Upper lobe of left lung (tissue), 6 donors: Measurements from ENCODE around the gene ZAP70. TPM values are rescaled to one million over a fixed set of nuclear protein-coding genes. Genes with fewer than 3 reads are reported as not detected.

Source experiments
- ATAC-seq, 2 donors: fragments of 200-7000 bp; cut with Tn5 transposase; one replicate each; pipeline ENCODE4 v1.9.1; 2022; ENCODE audit warnings: mild to moderate bottlenecking in 2 of 2, moderate library complexity in 2 of 2; ENCODE audit not compliant: low FRiP score in 2 of 2
- DNase-seq, 2 donors: peaks; one replicate each; pipeline ENCODE4 v3.0.0-alpha.2; 2019 to 2020
- H3K27ac ChIP-seq, 4 donors: fragments of 200-600 bp; sonication (generic); one replicate each; pipeline ENCODE4 v1.5.1; 2016 to 2019
- H3K27me3 ChIP-seq, 4 donors: fragments of 200-600 bp; sonication (generic); one replicate each; pipeline ENCODE4 v1.5.1; 2017 to 2019
- H3K36me3 ChIP-seq, 4 donors: fragments of 200-600 bp; sonication (generic); one replicate each; pipeline ENCODE4 v1.5.1; 2016 to 2019
- H3K4me1 ChIP-seq, 4 donors: fragments of 200-600 bp; sonication (generic); one replicate each; pipeline ENCODE4 v1.5.1; 2018 to 2019
- H3K4me3 ChIP-seq, 4 donors: fragments of 200-600 bp; sonication (generic); one replicate each; pipeline ENCODE4 v1.5.1; 2017 to 2019; ENCODE audit warnings: mild to moderate bottlenecking in 2 of 4, moderate library complexity in 1 of 4
- H3K9me3 ChIP-seq, 4 donors: fragments of 200-600 bp; sonication (generic); one replicate each; pipeline ENCODE4 v1.5.1; 2018 to 2019
- CTCF ChIP-seq, 6 experiments: fragments of 450-650 bp in 4 of 6; fragments of 200-600 bp in 2 of 6; sonication (generic) in 2 of 6; IDR thresholded peaks; one replicate each; pipeline ENCODE4 v1.5.1; 2016 to 2019; ENCODE audit warnings: antibody characterized with exemption in 6 of 6
- EP300 ChIP-seq, 4 donors: sonication (generic); formaldehyde crosslinking; IDR thresholded peaks; one replicate each; pipeline ENCODE4 v1.5.1; 2017; ENCODE audit warnings: antibody characterized with exemption in 4 of 4, control low read depth in 2 of 4
- POLR2A ChIP-seq, 4 donors: fragments of 450-650 bp; IDR thresholded peaks; one replicate each; pipeline ENCODE4 v1.5.1; 2016 to 2017; ENCODE audit warnings: antibody characterized with exemption in 4 of 4, mild to moderate bottlenecking in 2 of 4
- POLR2AphosphoS5 ChIP-seq, 2 donors: sonication (generic); formaldehyde crosslinking; IDR thresholded peaks; one replicate each; pipeline ENCODE4 v1.5.1; 2017; ENCODE audit warnings: antibody characterized with exemption in 2 of 2
- WGBS, 2 donors: methylation state at CpG; one replicate each; pipeline ENCODE4 v1.1.5; 2017 to 2018; 5-methylcytosine and 5-hydroxymethylcytosine counted together
- total RNA-seq, 6 donors: library from RNA; depleted of rRNA in 4 of 6; stranded (reverse); fragments of >200 nt in 4 of 6; gene quantifications; one replicate each; pipeline versions ENCODE4 v1.1.0 to v1.2.1, GENCODE V29; 2016 to 2021
- donor health status: DM: no; HTN: no; CAD: no; lungs with moderate emphysema.
- donor health status: DM: no; HTN: yes; CAD: no; lungs with severe emphysema.

The ZAP70 gene
- total RNA-seq, 6 donors from 2014 or later: 6.4 to 88.0 (median 11.3) TPM

GRCh38 chr2:97739893-97740245 is 26.5 kb downstream of the ZAP70 start:
- Histone ChIP-seq H3K9me3 (no peaks in the 10 kb centered on the region), H3K36me3 (no peaks in the 10 kb centered on the region), H3K27ac (no peak overlapping the region), H3K4me1 (peaks cover 0 to 6% (median 0%) of the 10 kb centered on the region in 4 donors), H3K4me3 (no peak overlapping the region), H3K27me3 (no peaks in the 10 kb centered on the region)
- no peak for DNase-seq
- TF ChIP-seq POLR2A (IDR thresholded peaks at IDR 0.05) (no peak), EP300 (IDR thresholded peaks at IDR 0.05) (no peak), POLR2AphosphoS5 (IDR thresholded peaks at IDR 0.05) (no peak), CTCF (IDR thresholded peaks at IDR 0.05) (no peak)
- WGBS, 2 donors: 85 to 87% methylated on average over 5 of the region's 5 CpGs
- no peak for ATAC-seq

GRCh38 chr2:97740590-97741182 is 27.3 kb downstream of the ZAP70 start:
- no peaks in the 10 kb centered on the region for H3K27me3 ChIP-seq
- H3K4me3 ChIP-seq: no peak overlapping the region
- DNase-seq (peak; percentile 24 to 56), ATAC-seq (peak in 1 of 2 donors; percentile 61)
- 28 to 40% methylated on average over 19 of the region's 19 CpGs for WGBS, 2 donors
- no peak overlapping the region for H3K27ac ChIP-seq
- no peaks in the 10 kb centered on the region for H3K9me3 ChIP-seq
- no peak for TF ChIP-seq POLR2A (IDR thresholded peaks at IDR 0.05)
- peak; percentile 54 to 75 (median 68) for TF ChIP-seq CTCF (IDR thresholded peaks at IDR 0.05)
- TF ChIP-seq POLR2AphosphoS5 (IDR thresholded peaks at IDR 0.05): no peak
- no peak for TF ChIP-seq EP300 (IDR thresholded peaks at IDR 0.05)
- H3K36me3 ChIP-seq: no peaks in the 10 kb centered on the region
- peaks cover 0 to 6% (median 0%) of the 10 kb centered on the region in 4 donors for H3K4me1 ChIP-seq

GRCh38 chr2:97741251-97741650 is 27.9 kb downstream of the ZAP70 start:
- ATAC-seq (no peak), DNase-seq (peak; percentile 17 to 41)
- no peaks in the 10 kb centered on the region for H3K27me3 ChIP-seq
- peaks cover 0 to 6% (median 0%) of the 10 kb centered on the region in 4 donors for H3K4me1 ChIP-seq
- H3K36me3 ChIP-seq: no peaks in the 10 kb centered on the region
- WGBS, 2 donors: 91 to 94% methylated on average over 20 of the region's 20 CpGs
- H3K4me3 ChIP-seq: no peak overlapping the region
- no peak overlapping the region for H3K27ac ChIP-seq
- TF ChIP-seq CTCF (IDR thresholded peaks at IDR 0.05): no peak
- TF ChIP-seq POLR2A (IDR thresholded peaks at IDR 0.05): no peak
- TF ChIP-seq EP300 (IDR thresholded peaks at IDR 0.05): no peak
- TF ChIP-seq POLR2AphosphoS5 (IDR thresholded peaks at IDR 0.05): no peak
- H3K9me3 ChIP-seq: no peaks in the 10 kb centered on the region

GRCh38 chr2:97741686-97742085 is 28.3 kb downstream of the ZAP70 start:
- Histone ChIP-seq H3K9me3 (no peaks in the 10 kb centered on the region), H3K4me1 (peaks cover 0 to 6% (median 0%) of the 10 kb centered on the region in 4 donors), H3K36me3 (no peaks in the 10 kb centered on the region), H3K27me3 (no peaks in the 10 kb centered on the region), H3K27ac (no peak overlapping the region), H3K4me3 (no peak overlapping the region)
- TF ChIP-seq POLR2A (IDR thresholded peaks at IDR 0.05): no peak
- no peak for TF ChIP-seq EP300 (IDR thresholded peaks at IDR 0.05)
- no peak for TF ChIP-seq POLR2AphosphoS5 (IDR thresholded peaks at IDR 0.05)
- no peak for TF ChIP-seq CTCF (IDR thresholded peaks at IDR 0.05)
- whole genome bisulfite sequencing, 2 donors: 79 to 83% methylated on average over 4 of the region's 4 CpGs
- ATAC-seq (no peak), DNase-seq (no peak)

- H3K4me1 ChIP-seq: peaks cover 0 to 6% (median 0%) of the 10 kb centered on the region in 4 donors
- ATAC-seq: no peak
- 71 to 79% methylated on average over 4 of the region's 4 CpGs for WGBS, 2 donors
Measured at GRCh38 chr2:97742381-97742847, 29.0 kb downstream of the ZAP70 start.

More at GRCh38 chr2:97742381-97742847, 29.0 kb downstream of the ZAP70 start:
- Histone ChIP-seq H3K27ac (no peak overlapping the region), H3K36me3 (no peaks in the 10 kb centered on the region), H3K27me3 (no peaks in the 10 kb centered on the region), H3K4me3 (no peak overlapping the region), H3K9me3 (no peaks in the 10 kb centered on the region)
- DNase-seq: no peak
- no peak for TF ChIP-seq EP300 (IDR thresholded peaks at IDR 0.05)
